Activated CD8-positive, alpha-beta T cell treated with anti-CD3 and anti-CD28 coated beads for 36 hours (primary cell): ENCODE measurements around the gene SPTBN1. TPM values are rescaled to one million over a fixed set of nuclear protein-coding genes. Genes with fewer than 3 reads are reported as not detected.

Experiments
- ATAC-seq: fragments of 200-7000 bp; cut with Tn5 transposase; one replicate; pipeline ENCODE4 v1.10.0; 2021; ENCODE audit warnings: mild to moderate bottlenecking, moderate library complexity
- CTCF ChIA-PET: fragments of 350-600 bp; sonication (Branson Sonifier 250); formaldehyde crosslinking; loops from one replicate; lab custom pipeline; 2021; ENCODE audit warnings: antibody characterized with exemption; lab: Charles Lee
- POLR2A ChIA-PET: fragments of 350-600 bp; sonication (Branson Sonifier 250); formaldehyde crosslinking; loops from one replicate; lab custom pipeline; 2021; ENCODE audit warnings: antibody characterized with exemption; lab: Charles Lee
- DNase-seq: peaks from one replicate; pipeline ENCODE4 v3.0.0-alpha.2; 2020
- H3K27ac Mint-ChIP-seq: one replicate; pipeline ENCODE4 v1.8.0; 2021; ENCODE audit warnings: mild to moderate bottlenecking, mixed read lengths
- H3K27me3 Mint-ChIP-seq: one replicate; pipeline ENCODE4 v1.8.0; 2021; ENCODE audit warnings: mixed read lengths
- H3K36me3 Mint-ChIP-seq: one replicate; pipeline ENCODE4 v1.8.0; 2021; ENCODE audit warnings: low read depth, mixed read lengths
- H3K4me1 Mint-ChIP-seq: one replicate; pipeline ENCODE4 v1.8.0; 2021; ENCODE audit warnings: low read depth, mixed read lengths
- H3K4me3 Mint-ChIP-seq: one replicate; pipeline ENCODE4 v1.8.0; 2021; ENCODE audit warnings: mild to moderate bottlenecking, moderate library complexity, mixed read lengths
- H3K9me3 Mint-ChIP-seq: one replicate; pipeline ENCODE4 v1.8.0; 2021; ENCODE audit warnings: mixed read lengths
- CTCF ChIP-seq: fragments of 200-600 bp; IDR thresholded peaks from one replicate; pipeline ENCODE4 v1.8.0; 2022; ENCODE audit warnings: antibody characterized with exemption, mild to moderate bottlenecking
- intact Hi-C: fragments of 100-400 bp; cut with micrococcal nuclease; formaldehyde crosslinking; loops from one replicate; pipeline ENCODE4 v1.10.0; 2022
- total RNA-seq, 2 experiments: library from RNA; stranded (reverse); gene quantifications; one replicate each; pipeline ENCODE4 v1.2.3, GENCODE V29; 2021

SPTBN1 gene
- total RNA-seq, 2 experiments from 2014 or later = 91.8 to 91.9 TPM

- DNase-seq (no peak), ATAC-seq (no peak)
- H3K4me3 Mint-ChIP-seq = no peak overlapping the region
- ChIA-PET POLR2A (interaction anchor here (0.6 to 1.4 kb wide), 4 partner anchors 14 to 22 kb away, joined by 3 read pairs; no protein-coding TSS in a partner anchor), CTCF (interaction anchor here (1.2 to 1.6 kb wide), 3 partner anchors 11 to 31 kb away, joined by 3 to 6 read pairs (median 4); no protein-coding TSS in a partner anchor)
- no peaks in the 10 kb centered on the region for H3K9me3 Mint-ChIP-seq
- no peaks in the 10 kb centered on the region for H3K27me3 Mint-ChIP-seq
- H3K36me3 Mint-ChIP-seq = peaks cover 19% of the 10 kb centered on the region
- TF ChIP-seq CTCF = no peak
- peaks cover 92% of the 10 kb centered on the region for H3K4me1 Mint-ChIP-seq
- intact Hi-C loops = loop anchor here (5.0 kb wide), 1 partner anchor 37 kb away; no protein-coding TSS in a partner anchor
- H3K27ac Mint-ChIP-seq = no peak overlapping the region
Measured at GRCh38 chr2:54594048-54594447, 137.9 kb downstream of the SPTBN1 start.

GRCh38 chr2:54595161-54595803 lies 139.2 kb downstream of the SPTBN1 start:
- peaks cover 31% of the 10 kb centered on the region for H3K36me3 Mint-ChIP-seq
- H3K4me1 Mint-ChIP-seq = peaks cover 94% of the 10 kb centered on the region
- no peak for TF ChIP-seq CTCF
- H3K27ac Mint-ChIP-seq = peak overlapping the region; percentile 98
- intact Hi-C loops = no loop called here
- CTCF ChIA-PET = interaction anchor here (0.6 to 2.9 kb wide), 5 partner anchors 9 to 208 kb away, joined by 3 to 13 read pairs (median 4); no protein-coding TSS in a partner anchor
- H3K4me3 Mint-ChIP-seq = no peak overlapping the region
- H3K9me3 Mint-ChIP-seq = no peaks in the 10 kb centered on the region
- ATAC-seq (no peak), DNase-seq (no peak)
- no peaks in the 10 kb centered on the region for H3K27me3 Mint-ChIP-seq
- POLR2A ChIA-PET = interaction anchor here (0.7 to 3.3 kb wide), 7 partner anchors 9 to 36 kb away, joined by 3 to 13 read pairs (median 3); no protein-coding TSS in a partner anchor

DNA sequence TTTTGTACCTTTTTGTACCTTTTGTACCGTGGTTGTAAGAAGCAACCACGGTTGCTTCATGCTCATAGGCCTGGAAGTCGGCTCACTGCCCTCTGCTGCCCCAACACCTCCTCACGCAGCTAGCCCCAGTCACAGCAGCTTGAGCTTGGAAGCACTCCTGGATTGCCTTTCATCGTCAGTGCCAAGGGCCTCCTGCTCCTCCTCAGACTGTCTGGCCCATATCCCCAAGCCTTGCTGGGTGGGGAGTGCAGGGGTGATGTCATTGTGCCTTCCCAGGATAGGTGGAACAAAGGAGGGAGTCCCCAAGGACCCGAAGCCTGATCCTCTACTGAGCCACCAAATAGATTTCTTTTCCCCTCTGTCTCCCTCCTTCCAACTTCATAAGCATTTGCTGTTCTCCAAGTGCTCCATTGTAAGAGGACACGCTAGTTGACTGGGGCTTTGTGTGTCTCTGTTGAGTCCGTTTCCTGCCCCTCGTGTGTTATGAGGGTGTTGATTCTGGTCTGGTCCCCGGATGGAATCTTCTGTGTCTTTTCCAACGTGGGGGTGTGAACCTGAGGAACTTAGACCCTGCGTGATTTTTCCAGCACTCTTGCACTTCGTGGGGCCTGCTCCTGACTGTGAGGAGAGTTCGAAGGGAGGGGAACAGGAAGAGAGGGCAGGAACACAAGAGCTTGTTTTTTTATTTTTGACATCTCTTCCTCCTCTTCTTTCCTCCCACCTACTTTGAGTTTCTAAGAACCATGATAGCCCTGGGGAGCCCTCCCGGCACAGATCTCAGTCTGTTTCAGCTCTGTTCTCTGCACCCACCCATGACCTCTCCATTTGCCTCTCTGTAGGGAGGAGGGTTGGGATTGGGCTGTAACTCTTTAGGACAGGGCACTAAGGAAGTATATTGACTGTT lies 140.1 kb downstream of the SPTBN1 start:
- DNase-seq = peak; percentile 54
- H3K27ac Mint-ChIP-seq = peak overlapping the region; percentile 98
- ChIA-PET POLR2A (interaction anchor here (0.7 to 3.5 kb wide), 12 partner anchors 9 to 79 kb away, joined by 3 to 26 read pairs (median 4); no protein-coding TSS in a partner anchor), CTCF (interaction anchor here (1.0 to 2.9 kb wide), 8 partner anchors 8 to 73 kb away, joined by 3 to 15 read pairs (median 10); no protein-coding TSS in a partner anchor)
- peaks cover 36% of the 10 kb centered on the region for H3K36me3 Mint-ChIP-seq
- intact Hi-C loops = no loop called here
- peak overlapping the region; percentile 70 for H3K4me3 Mint-ChIP-seq
- H3K9me3 Mint-ChIP-seq = no peaks in the 10 kb centered on the region
- TF ChIP-seq CTCF = no peak
- no peaks in the 10 kb centered on the region for H3K27me3 Mint-ChIP-seq
- peaks cover 92% of the 10 kb centered on the region for H3K4me1 Mint-ChIP-seq
- peak; percentile 34 for ATAC-seq

DNA sequence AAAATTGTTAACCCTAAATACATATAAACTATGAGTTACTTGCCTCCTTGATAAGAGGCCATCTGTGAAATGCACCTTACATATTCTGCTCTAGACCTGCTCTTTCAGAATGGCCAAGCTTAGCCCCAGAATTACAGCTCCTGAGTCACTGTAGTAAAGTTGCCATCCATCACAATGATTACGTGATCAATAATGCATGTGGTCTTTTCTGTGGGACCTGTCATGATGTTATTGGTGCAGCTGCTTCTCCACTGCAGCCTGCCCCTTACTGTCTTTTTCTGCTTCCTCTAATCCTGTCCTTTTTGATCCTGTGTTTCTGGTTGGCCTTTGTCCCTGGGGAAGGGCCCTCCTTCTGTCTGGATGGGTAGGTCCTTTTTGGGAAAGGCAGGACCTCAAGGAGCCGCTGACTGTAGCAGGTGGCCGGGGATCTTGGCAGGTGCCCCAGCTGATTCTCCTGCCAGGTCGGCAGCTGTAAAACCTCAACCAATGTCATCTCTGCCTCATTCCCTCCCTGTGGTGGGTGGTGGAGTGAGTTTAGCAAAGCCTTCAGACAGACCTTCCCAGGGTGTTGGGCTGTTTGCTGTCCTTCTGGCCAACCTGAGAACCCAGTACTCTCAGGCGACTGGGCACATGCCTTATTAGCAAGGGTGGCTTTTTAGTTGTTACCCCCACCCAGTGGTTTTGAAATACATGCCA lies 141.2 kb downstream of the SPTBN1 start:
- peak overlapping the region; percentile 70 for H3K4me3 Mint-ChIP-seq
- peaks cover 39% of the 10 kb centered on the region for H3K36me3 Mint-ChIP-seq
- peak; percentile 70 for DNase-seq
- TF ChIP-seq CTCF = no peak
- ChIA-PET CTCF (interaction anchor here (0.7 to 2.9 kb wide), 10 partner anchors 7 to 108 kb away, joined by 3 to 15 read pairs (median 9); no protein-coding TSS in a partner anchor), POLR2A (interaction anchor here (0.7 to 3.5 kb wide), 16 partner anchors 8 to 107 kb away, joined by 3 to 26 read pairs (median 4); no protein-coding TSS in a partner anchor)
- H3K9me3 Mint-ChIP-seq = no peaks in the 10 kb centered on the region
- no peaks in the 10 kb centered on the region for H3K27me3 Mint-ChIP-seq
- intact Hi-C loops = no loop called here
- peak overlapping the region; percentile 98 for H3K27ac Mint-ChIP-seq
- peak; percentile 63 for ATAC-seq
- H3K4me1 Mint-ChIP-seq = peaks cover 93% of the 10 kb centered on the region
